ENCODE data around the gene HOXA3. TPM values are rescaled to one million over a fixed set of nuclear protein-coding genes. Genes with fewer than 3 reads are reported as not detected.

HOXA3 gene
- polyA plus RNA-seq, 1 donor (not counting 4 experiments of a cell fraction or from before 2014, with no cell fraction given), result 0.58 TPM

DNA sequence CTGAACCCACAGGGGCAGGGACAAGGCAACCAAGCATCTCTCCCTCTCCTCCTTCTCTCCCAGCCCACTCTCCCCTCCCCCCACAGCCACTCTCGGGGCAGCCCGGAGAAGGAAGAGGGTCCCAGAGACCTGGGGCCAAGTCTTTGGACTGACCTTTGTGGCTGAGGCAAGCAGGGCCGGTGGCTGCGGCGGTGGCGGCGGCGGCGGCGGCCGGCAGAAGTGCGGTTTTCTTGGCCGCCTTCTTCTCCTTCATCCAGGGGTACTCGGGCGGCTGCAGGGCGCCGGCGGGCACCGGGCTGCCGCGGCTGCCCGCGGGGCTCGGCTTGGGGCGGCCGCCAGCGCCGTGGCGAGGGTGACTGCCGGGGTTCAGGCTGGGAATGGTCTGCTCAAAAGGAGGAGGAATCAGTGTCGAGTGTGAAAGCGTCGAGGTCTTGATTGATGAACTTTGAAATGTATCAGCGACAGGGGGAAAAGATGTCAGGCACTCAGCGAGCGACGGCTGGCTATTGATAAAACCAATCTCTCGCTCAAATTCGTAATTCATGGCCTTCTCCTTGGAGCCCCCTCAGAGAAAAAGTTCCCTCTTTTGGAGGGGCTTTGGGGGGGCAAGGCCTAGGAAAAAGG lies 50.3 kb downstream of the HOXA3 start:
- DNase-seq (ENCODE audit: low read depth, low spot score) (no peak), FAIRE-seq (no peak)
- H3K9me1 ChIP-seq (ENCODE audit: control insufficient read depth, extremely low read depth, insufficient read depth, low read length), result no peaks in the 10 kb centered on the region
- H2AFZ ChIP-seq (ENCODE audit: control insufficient read depth, low read length), result peak overlapping the region; percentile 20
- H3K4me3 ChIP-seq (ENCODE audit: control insufficient read depth in 2 of 3, extremely low read depth in 1 of 3, insufficient read depth in 2 of 3, low read depth in 1 of 3, low read length in 3 of 3), result peak overlapping the region; percentile 25 to 79 (median 75)
- H3K36me3 ChIP-seq (ENCODE audit: control insufficient read depth in 2 of 2, extremely low read depth in 1 of 2, insufficient read depth in 2 of 2, low read length in 2 of 2), result peaks cover 0 to 17% of the 10 kb centered on the region in 2 experiments
- H3K9ac ChIP-seq (ENCODE audit: control insufficient read depth, extremely low read depth, insufficient read depth, low read length), result peak overlapping the region; percentile 81
- peaks cover 57% of the 10 kb centered on the region for H3K79me2 ChIP-seq (ENCODE audit: control insufficient read depth, insufficient read depth, low read length)
- no peaks in the 10 kb centered on the region for H3K27me3 ChIP-seq (ENCODE audit: control insufficient read depth, extremely low read depth, insufficient read depth, low read length)
- H3K27ac ChIP-seq (ENCODE audit: control insufficient read depth, insufficient read depth, low read length), result peak overlapping the region; percentile 79
- dilution Hi-C loops (cut with MboI; ENCODE audit: extremely low pct_ligation_motif_present, low sequenced_read_pairs), result no loop called here
- TF ChIP-seq EZH2 (IDR thresholded peaks at IDR 0.05; ENCODE audit: low read length), result no peak
- TF ChIP-seq, protein P1, sequence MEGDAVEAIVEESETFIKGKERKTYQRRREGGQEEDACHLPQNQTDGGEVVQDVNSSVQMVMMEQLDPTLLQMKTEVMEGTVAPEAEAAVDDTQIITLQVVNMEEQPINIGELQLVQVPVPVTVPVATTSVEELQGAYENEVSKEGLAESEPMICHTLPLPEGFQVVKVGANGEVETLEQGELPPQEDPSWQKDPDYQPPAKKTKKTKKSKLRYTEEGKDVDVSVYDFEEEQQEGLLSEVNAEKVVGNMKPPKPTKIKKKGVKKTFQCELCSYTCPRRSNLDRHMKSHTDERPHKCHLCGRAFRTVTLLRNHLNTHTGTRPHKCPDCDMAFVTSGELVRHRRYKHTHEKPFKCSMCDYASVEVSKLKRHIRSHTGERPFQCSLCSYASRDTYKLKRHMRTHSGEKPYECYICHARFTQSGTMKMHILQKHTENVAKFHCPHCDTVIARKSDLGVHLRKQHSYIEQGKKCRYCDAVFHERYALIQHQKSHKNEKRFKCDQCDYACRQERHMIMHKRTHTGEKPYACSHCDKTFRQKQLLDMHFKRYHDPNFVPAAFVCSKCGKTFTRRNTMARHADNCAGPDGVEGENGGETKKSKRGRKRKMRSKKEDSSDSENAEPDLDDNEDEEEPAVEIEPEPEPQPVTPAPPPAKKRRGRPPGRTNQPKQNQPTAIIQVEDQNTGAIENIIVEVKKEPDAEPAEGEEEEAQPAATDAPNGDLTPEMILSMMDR (optimal IDR thresholded peaks at IDR 0.05 in 1 of 3, IDR thresholded peaks at IDR 0.05 in 1 of 3, conservative IDR thresholded peaks at IDR 0.05 in 1 of 3; ENCODE audit: extremely low read depth in 1 of 3, insufficient read depth in 2 of 3, low read length in 3 of 3), result no peak
- no peaks in the 10 kb centered on the region for H4K20me1 ChIP-seq (ENCODE audit: control insufficient read depth, extremely low read depth, insufficient read depth, low read length)
- no peaks in the 10 kb centered on the region for H3K9me3 ChIP-seq (ENCODE audit: control insufficient read depth, low read depth, low read length)
- peak overlapping the region; percentile 97 for H3K4me2 ChIP-seq (ENCODE audit: control insufficient read depth, extremely low read depth, insufficient read depth, low read depth, low read length)
- H3K4me1 ChIP-seq (ENCODE audit: control insufficient read depth, extremely low read depth, insufficient read depth, low read length), result peaks cover 49% of the 10 kb centered on the region

DNA sequence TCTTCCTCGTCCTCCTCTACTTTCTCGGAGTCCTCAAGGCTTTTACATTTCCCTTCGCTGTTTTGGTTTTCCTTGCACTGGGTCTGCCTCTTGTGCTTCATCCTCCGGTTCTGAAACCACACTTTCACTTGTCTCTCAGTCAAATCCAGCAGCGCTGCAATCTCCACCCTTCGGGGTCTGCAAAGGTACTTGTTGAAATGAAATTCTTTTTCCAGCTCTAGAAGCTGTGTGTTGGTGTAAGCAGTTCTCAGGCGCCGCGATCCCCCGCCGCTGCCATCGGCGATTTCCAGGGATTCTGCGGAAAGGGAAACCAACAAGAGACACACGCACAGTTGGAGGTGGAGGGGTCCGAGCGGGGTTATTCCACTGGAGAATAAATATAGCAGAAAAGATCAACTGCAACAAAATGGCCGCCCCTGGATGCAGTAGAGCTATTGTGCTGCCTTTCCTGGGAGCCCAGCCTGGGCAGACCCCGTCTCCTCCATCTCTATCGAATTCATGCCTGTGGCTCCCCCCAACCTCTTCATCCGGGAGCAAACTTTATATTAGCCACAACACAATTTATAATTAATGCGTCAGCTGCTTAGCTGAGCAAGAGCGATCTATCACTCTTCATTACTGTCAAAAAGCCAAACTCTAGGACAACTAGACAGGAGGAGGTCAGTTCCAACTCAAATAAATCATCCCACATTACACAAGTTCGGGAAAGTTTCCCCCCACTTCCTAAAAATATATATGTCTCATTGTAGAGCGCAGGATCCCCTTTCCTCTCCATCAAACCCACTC lies 51.0 kb downstream of the HOXA3 start:
- H3K27ac ChIP-seq (ENCODE audit: control insufficient read depth, insufficient read depth, low read length), result peak overlapping the region; percentile 79
- dilution Hi-C loops (cut with MboI; ENCODE audit: extremely low pct_ligation_motif_present, low sequenced_read_pairs), result no loop called here
- no peaks in the 10 kb centered on the region for H3K9me1 ChIP-seq (ENCODE audit: control insufficient read depth, extremely low read depth, insufficient read depth, low read length)
- H3K4me3 ChIP-seq (ENCODE audit: control insufficient read depth in 2 of 3, extremely low read depth in 1 of 3, insufficient read depth in 2 of 3, low read depth in 1 of 3, low read length in 3 of 3), result peak overlapping the region; percentile 25 to 79 (median 75)
- peaks cover 0 to 17% of the 10 kb centered on the region in 2 experiments for H3K36me3 ChIP-seq (ENCODE audit: control insufficient read depth in 2 of 2, extremely low read depth in 1 of 2, insufficient read depth in 2 of 2, low read length in 2 of 2)
- DNase-seq (ENCODE audit: low read depth, low spot score), result no peak
- H2AFZ ChIP-seq (ENCODE audit: control insufficient read depth, low read length), result no peak overlapping the region
- H3K27me3 ChIP-seq (ENCODE audit: control insufficient read depth, extremely low read depth, insufficient read depth, low read length), result no peaks in the 10 kb centered on the region
- no peak for FAIRE-seq
- peak overlapping the region; percentile 81 for H3K9ac ChIP-seq (ENCODE audit: control insufficient read depth, extremely low read depth, insufficient read depth, low read length)
- H3K79me2 ChIP-seq (ENCODE audit: control insufficient read depth, insufficient read depth, low read length), result peaks cover 63% of the 10 kb centered on the region
- H4K20me1 ChIP-seq (ENCODE audit: control insufficient read depth, extremely low read depth, insufficient read depth, low read length), result no peaks in the 10 kb centered on the region
- H3K9me3 ChIP-seq (ENCODE audit: control insufficient read depth, low read depth, low read length), result no peaks in the 10 kb centered on the region
- peaks cover 49% of the 10 kb centered on the region for H3K4me1 ChIP-seq (ENCODE audit: control insufficient read depth, extremely low read depth, insufficient read depth, low read length)
- TF ChIP-seq EZH2 (IDR thresholded peaks at IDR 0.05; ENCODE audit: low read length), result no peak
- TF ChIP-seq, protein P1 (optimal IDR thresholded peaks at IDR 0.05 in 1 of 3, IDR thresholded peaks at IDR 0.05 in 1 of 3, conservative IDR thresholded peaks at IDR 0.05 in 1 of 3; ENCODE audit: extremely low read depth in 1 of 3, insufficient read depth in 2 of 3, low read length in 3 of 3), result no peak
- H3K4me2 ChIP-seq (ENCODE audit: control insufficient read depth, extremely low read depth, insufficient read depth, low read depth, low read length), result peak overlapping the region; percentile 97

Measured in keratinocyte (primary cell).